Trophoblast cell (in vitro differentiated cells and primary cell): ENCODE results near the gene TSPAN4.

Experiments
- DNase-seq, 2 donors: peaks; one replicate each; pipeline ENCODE4 v3.0.0-alpha.2; 2016
- H2AFZ ChIP-seq: 2 replicates; pipeline ENCODE4 v1.6.1; 2013; ENCODE audit warnings: low read length, moderate library complexity, mild to moderate bottlenecking; ENCODE audit not compliant: insufficient read depth, poor library complexity
- H2AK5ac ChIP-seq: 2 replicates; pipeline ENCODE4 v1.6.1; 2013; ENCODE audit warnings: mild to moderate bottlenecking, low read length
- H2BK120ac ChIP-seq: 2 replicates; pipeline ENCODE4 v1.6.1; 2013; ENCODE audit warnings: low read length, mild to moderate bottlenecking, moderate library complexity; ENCODE audit not compliant: insufficient read depth, poor library complexity
- H2BK12ac ChIP-seq: 2 replicates; pipeline ENCODE4 v1.6.1; 2013; ENCODE audit warnings: mild to moderate bottlenecking, low read length, moderate library complexity
- H2BK5ac ChIP-seq: 2 replicates; pipeline ENCODE4 v1.6.1; 2013; ENCODE audit warnings: low read length, low read depth, moderate library complexity, mild to moderate bottlenecking; ENCODE audit not compliant: poor library complexity
- H3K14ac ChIP-seq: 2 replicates; pipeline ENCODE4 v1.6.1; 2013; ENCODE audit warnings: mild to moderate bottlenecking, low read length
- H3K18ac ChIP-seq: 2 replicates; pipeline ENCODE4 v1.6.1; 2013; ENCODE audit warnings: mild to moderate bottlenecking, low read length
- H3K23ac ChIP-seq: 2 replicates; pipeline ENCODE4 v1.6.1; 2013; ENCODE audit warnings: low read length
- H3K27ac ChIP-seq: 2 replicates; pipeline ENCODE4 v1.5.1; 2013; ENCODE audit warnings: low read depth, mild to moderate bottlenecking, inconsistent platforms, low read length, moderate library complexity
- H3K27me3 ChIP-seq: 2 replicates; pipeline ENCODE4 v1.6.1; 2013; ENCODE audit warnings: inconsistent platforms, mild to moderate bottlenecking, low read length, moderate library complexity; ENCODE audit not compliant: insufficient read depth
- H3K36me3 ChIP-seq, 2 experiments: 1 replicate in 1 of 2; 2 replicates in 1 of 2; pipeline ENCODE4 v1.6.1; 2013; ENCODE audit warnings: low read length in 2 of 2, mild to moderate bottlenecking in 2 of 2, moderate library complexity in 1 of 2; ENCODE audit not compliant: insufficient read depth in 2 of 2, control insufficient read depth in 1 of 2
- H3K4ac ChIP-seq: 2 replicates; pipeline ENCODE4 v1.6.1; 2013; ENCODE audit warnings: low read depth, mild to moderate bottlenecking, low read length, moderate library complexity
- H3K4me1 ChIP-seq, 2 experiments: 1 replicate in 1 of 2; 2 replicates in 1 of 2; pipeline ENCODE4 v1.6.1; 2013; ENCODE audit warnings: low read length in 2 of 2, mild to moderate bottlenecking in 2 of 2, moderate library complexity in 1 of 2; ENCODE audit not compliant: insufficient read depth in 2 of 2, control insufficient read depth in 1 of 2
- H3K4me2 ChIP-seq: 2 replicates; pipeline ENCODE4 v1.6.1; 2013; ENCODE audit warnings: inconsistent platforms, mild to moderate bottlenecking, low read length, moderate library complexity
- H3K4me3 ChIP-seq: 2 replicates; pipeline ENCODE4 v1.5.1; 2013; ENCODE audit warnings: mild to moderate bottlenecking, low read depth, low read length, inconsistent platforms
- H3K79me1 ChIP-seq: one replicate; pipeline ENCODE4 v1.6.1; 2013; ENCODE audit warnings: low read length
- H3K79me2 ChIP-seq: 2 replicates; pipeline ENCODE4 v1.6.1; 2013; ENCODE audit warnings: low read length, mild to moderate bottlenecking; ENCODE audit not compliant: control insufficient read depth, insufficient read depth, poor library complexity
- H3K9ac ChIP-seq: 2 replicates; pipeline ENCODE4 v1.6.1; 2013; ENCODE audit warnings: mild to moderate bottlenecking, low read length
- H3K9me3 ChIP-seq: 2 replicates; pipeline ENCODE4 v1.6.1; 2013; ENCODE audit warnings: low read depth, mild to moderate bottlenecking, control low read depth, inconsistent platforms, low read length; ENCODE audit not compliant: insufficient read depth
- H4K12ac ChIP-seq: 2 replicates; pipeline ENCODE4 v1.6.1; 2013; ENCODE audit warnings: low read depth, mild to moderate bottlenecking, low read length, moderate library complexity
- H4K8ac ChIP-seq: 2 replicates; pipeline ENCODE4 v1.6.1; 2013; ENCODE audit warnings: low read depth, mild to moderate bottlenecking, low read length, moderate library complexity
- H4K91ac ChIP-seq: one replicate; pipeline ENCODE4 v1.6.1; 2013; ENCODE audit warnings: low read depth, mild to moderate bottlenecking, low read length, moderate library complexity
- WGBS: extraction: QIAGEN DNeasy Blood & Tissue Kit; methylation state at CpG from one replicate; pipeline ENCODE4 v1.1.7; 2013; ENCODE audit warnings: missing lambda C conversion rate; ENCODE audit not compliant: insufficient read length, insufficient coverage; ENCODE audit errors: extremely low coverage; 5-methylcytosine and 5-hydroxymethylcytosine counted together

TSPAN4 gene

DNA sequence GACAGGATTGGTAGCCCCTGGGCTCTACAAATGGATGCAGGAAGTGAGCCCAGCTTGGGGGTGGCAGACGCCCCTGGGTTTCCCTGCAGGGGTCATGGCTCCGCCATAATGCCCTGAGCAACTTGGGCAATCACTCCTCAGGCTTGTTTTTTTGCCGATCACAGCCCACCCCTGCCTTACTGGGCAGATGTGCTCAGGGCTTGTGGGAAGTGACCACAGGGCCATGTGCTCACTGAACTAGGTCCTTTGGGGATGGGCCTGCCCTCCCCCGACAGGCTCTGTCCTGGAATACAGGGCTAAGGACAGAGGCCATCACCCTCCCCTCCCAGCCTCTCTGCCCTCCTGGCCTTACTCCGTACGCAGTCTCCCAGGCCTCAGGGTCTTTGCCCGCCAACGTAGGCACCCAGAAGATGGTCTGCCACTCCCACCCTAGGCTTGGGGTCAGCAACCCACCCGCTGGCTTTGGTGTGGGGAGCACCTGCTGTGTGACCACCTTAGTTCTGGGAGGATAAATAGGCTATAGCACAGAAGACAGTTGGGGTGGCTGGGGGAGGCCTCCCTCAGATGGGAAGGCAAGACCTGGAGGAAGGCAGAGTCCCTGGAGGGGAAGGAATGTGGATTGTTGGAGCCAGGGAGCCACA is 29.1 kb upstream of the TSPAN4 start:
- DNase-seq: no peak
- no CpG with 5 or more reads among the region's 9 CpGs for WGBS
- H3K9ac ChIP-seq: no peak overlapping the region

DNA sequence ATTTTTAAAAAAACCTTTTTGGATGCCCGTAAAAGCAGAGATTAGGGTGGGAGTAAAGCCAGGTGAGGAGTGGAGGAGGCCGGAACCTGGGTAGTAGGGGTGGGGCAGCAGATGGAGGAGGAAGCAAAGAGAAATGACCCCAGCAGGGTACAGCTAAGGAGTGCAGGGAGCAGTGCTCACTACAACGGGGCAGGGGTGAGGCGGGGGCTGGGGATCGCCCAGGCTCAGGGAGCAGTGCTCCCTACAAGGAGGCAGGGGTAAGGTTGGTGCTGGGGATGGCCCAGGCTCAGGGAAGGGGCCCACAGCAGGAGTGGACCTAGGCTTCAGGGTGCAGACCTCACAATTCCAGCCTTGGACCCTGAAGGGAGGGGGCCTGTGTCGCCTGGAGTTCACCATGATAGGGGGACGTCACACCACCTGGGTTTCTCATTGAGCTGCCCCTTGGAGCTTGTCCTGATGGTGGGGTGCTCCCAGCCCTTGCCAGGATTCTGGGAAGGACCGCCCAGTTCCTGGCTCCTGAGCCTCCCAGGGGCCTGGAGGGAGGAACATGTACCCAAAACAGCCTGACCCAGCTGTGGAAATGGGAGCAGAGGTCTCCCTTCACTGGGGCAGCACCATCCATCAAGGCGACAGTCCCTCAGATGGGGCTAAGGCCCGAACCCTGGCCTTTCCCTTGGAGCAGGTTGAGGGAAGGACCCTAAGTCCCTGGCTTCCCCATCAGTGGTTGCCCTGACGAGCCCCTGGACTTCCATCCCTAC is 26.8 kb upstream of the TSPAN4 start:
- H3K27me3 ChIP-seq: no peaks in the 10 kb centered on the region
- H3K79me2 ChIP-seq: peaks cover 5% of the 10 kb centered on the region
- H3K14ac ChIP-seq: no peak overlapping the region
- H3K27ac ChIP-seq: no peak overlapping the region
- peaks cover 2% of the 10 kb centered on the region for H3K9me3 ChIP-seq
- no peak overlapping the region for H3K4ac ChIP-seq
- no peak overlapping the region for H3K18ac ChIP-seq
- peaks cover 31% of the 10 kb centered on the region in 2 experiments for H3K36me3 ChIP-seq
- no peak overlapping the region for H3K9ac ChIP-seq
- H2BK120ac ChIP-seq: no peak overlapping the region
- no peak overlapping the region for H2AK5ac ChIP-seq
- no peak overlapping the region for H4K8ac ChIP-seq
- no peak for DNase-seq
- no peak overlapping the region for H2BK5ac ChIP-seq
- H3K79me1 ChIP-seq: peaks cover 7% of the 10 kb centered on the region
- H4K91ac ChIP-seq: no peak overlapping the region
- H4K12ac ChIP-seq: no peak overlapping the region
- WGBS: no CpG with 5 or more reads among the region's 11 CpGs
- H3K4me2 ChIP-seq: no peak overlapping the region
- H3K23ac ChIP-seq: no peak overlapping the region
- no peak overlapping the region for H2AFZ ChIP-seq
- peak overlapping the region; percentile 3 for H3K4me3 ChIP-seq
- H3K4me1 ChIP-seq: peaks cover 12 to 21% of the 10 kb centered on the region in 2 experiments
- H2BK12ac ChIP-seq: no peak overlapping the region

More for the DNA sequence above, 29.1 kb upstream of the TSPAN4 start:
- Histone ChIP-seq H2BK12ac (no peak overlapping the region), H2AFZ (no peak overlapping the region), H3K18ac (no peak overlapping the region), H4K12ac (peak overlapping the region; percentile 29), H3K4me1 (peaks cover 7 to 16% of the 10 kb centered on the region in 2 experiments), H3K9me3 (peaks cover 2% of the 10 kb centered on the region), H4K91ac (no peak overlapping the region), H3K23ac (no peak overlapping the region), H2BK5ac (no peak overlapping the region), H2BK120ac (no peak overlapping the region), H3K36me3 (peaks cover 31% of the 10 kb centered on the region in 2 experiments), H3K27me3 (no peaks in the 10 kb centered on the region), H2AK5ac (no peak overlapping the region), H3K4me3 (no peak overlapping the region), H3K79me1 (peaks cover 14% of the 10 kb centered on the region), H3K79me2 (peaks cover 19% of the 10 kb centered on the region), H3K4me2 (no peak overlapping the region), H3K4ac (no peak overlapping the region), H3K14ac (no peak overlapping the region), H4K8ac (no peak overlapping the region), H3K27ac (no peak overlapping the region)

DNA sequence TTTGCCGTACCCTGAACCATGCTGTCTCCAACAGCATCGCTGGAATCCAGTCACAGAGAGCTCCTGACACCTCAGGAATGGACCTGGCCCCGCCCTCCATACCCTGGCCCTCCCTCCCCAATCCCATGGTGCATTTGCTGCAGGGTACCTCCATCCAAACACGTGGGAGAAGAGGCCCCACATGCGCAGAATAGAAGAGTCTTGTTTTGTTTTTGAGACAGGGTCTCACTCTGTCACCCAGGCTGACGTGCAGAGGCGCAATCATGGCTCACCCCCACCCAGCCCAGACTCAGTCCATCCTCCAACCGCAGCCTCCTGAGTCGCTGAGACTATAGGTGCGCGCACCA is 26.2 kb upstream of the TSPAN4 start:
- H3K18ac ChIP-seq: no peak overlapping the region
- no peak overlapping the region for H2BK120ac ChIP-seq
- peaks cover 25 to 28% of the 10 kb centered on the region in 2 experiments for H3K36me3 ChIP-seq
- H2AK5ac ChIP-seq: no peak overlapping the region
- no peak overlapping the region for H3K4ac ChIP-seq
- H3K14ac ChIP-seq: no peak overlapping the region
- DNase-seq: no peak
- H3K79me2 ChIP-seq: peaks cover 3% of the 10 kb centered on the region
- peaks cover 13 to 20% of the 10 kb centered on the region in 2 experiments for H3K4me1 ChIP-seq
- peak overlapping the region; percentile 3 for H3K4me3 ChIP-seq
- H3K79me1 ChIP-seq: peaks cover 7% of the 10 kb centered on the region
- no peak overlapping the region for H2AFZ ChIP-seq
- H3K9ac ChIP-seq: no peak overlapping the region
- no peak overlapping the region for H4K12ac ChIP-seq
- H2BK5ac ChIP-seq: no peak overlapping the region
- H2BK12ac ChIP-seq: no peak overlapping the region
- no peak overlapping the region for H3K23ac ChIP-seq
- WGBS: no CpG with 5 or more reads among the region's 11 CpGs
- no peak overlapping the region for H4K91ac ChIP-seq
- no peak overlapping the region for H3K27ac ChIP-seq
- H3K9me3 ChIP-seq: peaks cover 2% of the 10 kb centered on the region
- H3K4me2 ChIP-seq: no peak overlapping the region
- H4K8ac ChIP-seq: no peak overlapping the region
- H3K27me3 ChIP-seq: no peaks in the 10 kb centered on the region

DNA sequence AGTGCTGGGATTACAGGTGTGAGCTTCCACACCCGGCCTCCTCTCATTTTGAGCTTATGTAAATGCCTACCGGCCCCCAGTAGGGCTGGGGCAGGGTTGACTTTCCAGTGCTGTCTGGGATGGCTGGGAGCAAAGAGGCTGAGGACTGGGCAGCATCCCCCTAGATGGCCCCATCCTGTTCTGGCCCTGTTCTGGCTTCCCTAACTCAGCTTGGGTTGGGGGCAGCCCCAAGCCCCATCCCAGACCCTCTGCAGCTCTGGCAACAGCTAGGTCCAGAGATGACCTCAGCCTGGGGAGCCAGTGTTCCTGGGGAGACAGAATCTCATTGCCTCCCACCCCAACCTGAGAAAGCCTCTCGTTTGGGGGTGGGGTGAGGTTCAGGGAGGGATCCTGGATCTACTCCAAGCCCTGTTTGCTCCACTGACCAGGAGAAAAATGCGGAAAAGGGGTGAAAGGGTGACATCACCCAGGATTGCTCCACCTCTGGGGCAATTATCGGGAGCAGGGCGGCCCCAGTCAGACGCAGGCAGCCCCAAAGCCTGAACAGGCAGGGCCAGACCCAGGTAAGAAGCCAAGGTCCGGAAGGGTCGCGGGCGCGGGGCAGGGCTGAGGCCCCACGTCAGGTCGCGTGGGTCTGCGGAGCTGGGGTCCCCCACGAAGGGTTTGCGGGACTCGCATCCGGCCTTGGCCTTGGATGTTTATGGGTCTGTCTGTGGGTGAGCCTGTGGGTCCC is 24.1 kb upstream of the TSPAN4 start, which contains the start of gene PNPLA2:
PNPLA2 (plus strand) TSS at position 519 of the 733 bp plus-strand sequence. CDS start 805 bp downstream, outside the sequence.
- peak within 1 kb of the TSS; percentile 68 for H4K12ac ChIP-seq
- H2BK5ac ChIP-seq: peak within 1 kb of the TSS; percentile 10
- peak within 1 kb of the TSS; percentile 81 for H4K8ac ChIP-seq
- peak within 1 kb of the TSS; percentile 96 for H3K4me2 ChIP-seq
- peaks cover 13 to 14% of the 10 kb centered on the region in 2 experiments for H3K4me1 ChIP-seq
- peaks cover 7% of the 10 kb centered on the region for H3K79me1 ChIP-seq
- peak in 1 of 2 donors; percentile 44 for DNase-seq
- H2BK12ac ChIP-seq: peak within 1 kb of the TSS; percentile 20
- H3K9ac ChIP-seq: peak within 1 kb of the TSS; percentile 93
- no peaks in the 10 kb centered on the region for H3K27me3 ChIP-seq
- peaks cover 2% of the 10 kb centered on the region for H3K9me3 ChIP-seq
- peak within 1 kb of the TSS; percentile 8 for H2AK5ac ChIP-seq
- peaks cover 11 to 13% of the 10 kb centered on the region in 2 experiments for H3K36me3 ChIP-seq
- H3K23ac ChIP-seq: no peak within 1 kb of the TSS
- no CpG with 5 or more reads among the region's 20 CpGs for WGBS
- H4K91ac ChIP-seq: peak within 1 kb of the TSS; percentile 36
- peaks cover 3% of the 10 kb centered on the region for H3K79me2 ChIP-seq
- H3K14ac ChIP-seq: peak within 1 kb of the TSS; percentile 63
- no peak within 1 kb of the TSS for H2BK120ac ChIP-seq
- H3K18ac ChIP-seq: peak within 1 kb of the TSS; percentile 86
- no peak within 1 kb of the TSS for H3K4ac ChIP-seq
- H3K4me3 ChIP-seq: peak within 1 kb of the TSS; percentile 95
- H3K27ac ChIP-seq: peak within 1 kb of the TSS; percentile 18
- H2AFZ ChIP-seq: peak within 1 kb of the TSS; percentile 50
